Measurements from ENCODE around the gene MYO1G. TPM values are rescaled to one million over a fixed set of nuclear protein-coding genes. Genes with fewer than 3 reads are reported as not detected.
"Not testable (repeated sequence)": the region's sequence is repeated elsewhere in the genome, so short reads cannot be mapped to it uniquely, and the experiment has no call there.

The MYO1G gene
- total RNA-seq, 1 donor from 2014 or later: not detected

- TF ChIP-seq EZH2 (IDR thresholded peaks at IDR 0.05) (no peak), EZH2phosphoT487 (IDR thresholded peaks at IDR 0.05) (no peak), CTCF (IDR thresholded peaks at IDR 0.05) (no peak)
- Histone ChIP-seq H3K4me3 (peak overlapping the region; percentile 85), H3K9me3 (ENCODE audit: low read depth) (no peaks in the 10 kb centered on the region), H2AFZ (replicated peaks) (no peak overlapping the region), H3F3A (ENCODE audit: low read depth) (peaks cover 17% of the 10 kb centered on the region), H3K79me2 (ENCODE audit: low read depth) (peaks cover 35% of the 10 kb centered on the region), H3K9ac (no peak overlapping the region), H3K27ac (no peak overlapping the region), H3K27me3 (no peaks in the 10 kb centered on the region), H3K4me1 (peaks cover 10% of the 10 kb centered on the region), H3K36me3 (no peaks in the 10 kb centered on the region), H4K20me1 (ENCODE audit: low read depth) (peaks cover 27% of the 10 kb centered on the region), H3K4me2 (peak overlapping the region; percentile 84)
- peaks cover 3% of the 10 kb centered on the region for H3K27me3 Mint-ChIP-seq (ENCODE audit: insufficient read depth, low read depth)
- peaks cover 14% of the 10 kb centered on the region for H3K4me1 Mint-ChIP-seq
- H3K36me3 Mint-ChIP-seq: no peaks in the 10 kb centered on the region
- peak overlapping the region; percentile 95 for H3K4me3 Mint-ChIP-seq
- DNase-seq (ENCODE audit: low spot score): no peak
- no peak overlapping the region for H3K27ac Mint-ChIP-seq
- H3K9me3 Mint-ChIP-seq: no peaks in the 10 kb centered on the region
Observed at GRCh38 chr7:44998153-44998871, 19.5 kb upstream of the MYO1G start.

GRCh38 chr7:44995555-44996493 is 17.0 kb upstream of the MYO1G start:
- Histone ChIP-seq H3K79me2 (ENCODE audit: low read depth) (peaks cover 10% of the 10 kb centered on the region), H3K27me3 (no peaks in the 10 kb centered on the region), H3K4me3 (no peak overlapping the region), H3K9ac (peak overlapping the region; percentile 13), H4K20me1 (ENCODE audit: low read depth) (peaks cover 4% of the 10 kb centered on the region), H3K36me3 (no peaks in the 10 kb centered on the region), H3F3A (ENCODE audit: low read depth) (peaks cover 12% of the 10 kb centered on the region), H3K9me3 (ENCODE audit: low read depth) (no peaks in the 10 kb centered on the region), H2AFZ (replicated peaks) (no peak overlapping the region), H3K27ac (no peak overlapping the region), H3K4me1 (peaks cover under 1% of the 10 kb centered on the region), H3K4me2 (no peak overlapping the region)
- Mint-ChIP-seq H3K27me3 (ENCODE audit: insufficient read depth, low read depth) (no peaks in the 10 kb centered on the region), H3K4me1 (peaks cover 6% of the 10 kb centered on the region), H3K27ac (no peak overlapping the region), H3K9me3 (no peaks in the 10 kb centered on the region), H3K4me3 (no peak overlapping the region), H3K36me3 (peaks cover 5% of the 10 kb centered on the region)
- TF ChIP-seq EZH2 (IDR thresholded peaks at IDR 0.05) (no peak), EZH2phosphoT487 (IDR thresholded peaks at IDR 0.05) (no peak), CTCF (IDR thresholded peaks at IDR 0.05) (no peak)
- no peak for DNase-seq (ENCODE audit: low spot score)

GRCh38 chr7:44994877-44995554 is 16.2 kb upstream of the MYO1G start:
- Mint-ChIP-seq H3K27me3 (ENCODE audit: insufficient read depth, low read depth) (no peaks in the 10 kb centered on the region), H3K9me3 (no peaks in the 10 kb centered on the region), H3K36me3 (peaks cover 5% of the 10 kb centered on the region), H3K27ac (no peak overlapping the region), H3K4me3 (no peak overlapping the region), H3K4me1 (peaks cover 6% of the 10 kb centered on the region)
- no peaks in the 10 kb centered on the region for H3K36me3 ChIP-seq
- no peak overlapping the region for H3K9ac ChIP-seq
- no peaks in the 10 kb centered on the region for H4K20me1 ChIP-seq (ENCODE audit: low read depth)
- no peaks in the 10 kb centered on the region for H3K4me1 ChIP-seq
- H3F3A ChIP-seq (ENCODE audit: low read depth): peaks cover 7% of the 10 kb centered on the region
- peaks cover 5% of the 10 kb centered on the region for H3K79me2 ChIP-seq (ENCODE audit: low read depth)
- DNase-seq (ENCODE audit: low spot score): no peak
- no peak overlapping the region for H3K4me2 ChIP-seq
- H3K9me3 ChIP-seq (ENCODE audit: low read depth): no peaks in the 10 kb centered on the region
- TF ChIP-seq EZH2 (IDR thresholded peaks at IDR 0.05) (no peak), EZH2phosphoT487 (IDR thresholded peaks at IDR 0.05) (no peak), CTCF (IDR thresholded peaks at IDR 0.05) (no peak)
- H3K4me3 ChIP-seq: no peak overlapping the region
- no peak overlapping the region for H2AFZ ChIP-seq (replicated peaks)
- no peak overlapping the region for H3K27ac ChIP-seq
- no peaks in the 10 kb centered on the region for H3K27me3 ChIP-seq

DNA sequence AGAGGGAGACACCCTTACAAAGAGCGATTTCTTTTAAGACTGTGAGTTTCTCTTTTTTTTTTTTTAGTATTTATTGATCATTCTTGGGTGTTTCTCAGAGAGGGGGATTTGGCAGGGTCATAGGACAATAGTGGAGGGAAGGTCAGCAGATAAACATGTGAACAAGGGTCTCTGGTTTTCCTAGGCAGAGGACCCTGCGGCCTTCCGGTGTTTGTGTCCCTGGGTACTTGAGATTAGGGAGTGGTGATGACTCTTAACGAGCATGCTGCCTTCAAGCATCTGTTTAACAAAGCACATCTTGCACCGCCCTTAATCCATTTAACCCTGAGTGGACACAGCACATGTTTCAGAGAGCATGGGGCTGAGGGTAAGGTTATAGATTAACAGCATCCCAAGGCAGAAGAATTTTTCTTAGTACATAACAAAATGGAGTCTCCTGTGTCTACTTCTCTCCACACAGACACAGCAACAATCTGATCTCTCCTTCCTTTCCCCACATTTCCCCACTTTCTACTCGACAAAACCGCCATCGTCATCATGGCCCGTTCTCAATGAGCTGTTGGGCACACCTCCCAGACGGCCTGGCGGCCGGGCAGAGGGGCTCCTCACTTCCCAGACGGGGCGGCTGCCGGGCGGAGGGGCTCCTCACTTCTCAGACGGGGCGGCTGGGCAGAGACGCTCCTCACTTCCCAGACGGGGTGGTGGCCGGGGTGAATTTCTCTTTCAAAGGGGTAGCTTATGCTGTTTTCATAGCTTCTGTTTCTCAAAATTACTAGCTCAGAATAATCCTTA is 13.4 kb upstream of the MYO1G start:
- not testable (repeated sequence) for H3K27ac Mint-ChIP-seq, H3K4me3 Mint-ChIP-seq

More for the DNA sequence above, 13.4 kb upstream of the MYO1G start:
- not testable (repeated sequence) for H3K27me3 Mint-ChIP-seq (ENCODE audit: insufficient read depth, low read depth); H3K9me3 Mint-ChIP-seq; H4K20me1 ChIP-seq (ENCODE audit: low read depth); H2AFZ ChIP-seq (replicated peaks); H3K4me2 ChIP-seq; DNase-seq (ENCODE audit: low spot score); H3K4me1 ChIP-seq; H3K9me3 ChIP-seq (ENCODE audit: low read depth); H3K9ac ChIP-seq; H3K27ac ChIP-seq; H3K4me3 ChIP-seq; H3K36me3 ChIP-seq; H3F3A ChIP-seq (ENCODE audit: low read depth); H3K27me3 ChIP-seq; H3K36me3 Mint-ChIP-seq; H3K79me2 ChIP-seq (ENCODE audit: low read depth); H3K4me1 Mint-ChIP-seq

Measured in neural progenitor cell (in vitro differentiated cells).